Cardiac muscle cell (in vitro differentiated cells and primary cell): ENCODE data around the gene FBXO33. TPM values are rescaled to one million over a fixed set of nuclear protein-coding genes. Genes with fewer than 3 reads are reported as not detected.

Source experiments
- DNase-seq, 2 donors: peaks; one replicate each; pipeline versions ENCODE4 v3.0.0 to v3.0.0-alpha.2; 2010 to 2017; ENCODE audit warnings: low read depth in 1 of 2, low spot score in 1 of 2
- H3K27ac ChIP-seq: fragments of 200-600 bp; sonication (generic); 2 replicates; pipeline ENCODE4 v1.5.1; 2016
- H3K27me3 ChIP-seq: fragments of 200-600 bp; sonication (generic); 2 replicates; pipeline ENCODE4 v1.6.0; 2016; ENCODE audit warnings: control low read depth
- H3K36me3 ChIP-seq: fragments of 200-600 bp; sonication (generic); 2 replicates; pipeline ENCODE4 v1.5.1; 2016; ENCODE audit warnings: control low read depth
- H3K4me1 ChIP-seq: fragments of 200-600 bp; sonication (generic); 2 replicates; pipeline ENCODE4 v1.8.1; 2017; ENCODE audit warnings: low read depth, mild to moderate bottlenecking, mixed run types
- H3K4me3 ChIP-seq: fragments of 200-600 bp; sonication (generic); 2 replicates; pipeline ENCODE4 v1.5.1; 2016; ENCODE audit warnings: mild to moderate bottlenecking
- H3K9me3 ChIP-seq: fragments of 200-600 bp; sonication (generic); 2 replicates; pipeline ENCODE4 v1.5.1; 2017; ENCODE audit warnings: low read depth, mild to moderate bottlenecking, control low read depth
- polyA plus RNA-seq: library from polyadenylated mRNA; unstranded; fragments of >200 nt; fragmentation: Nextera tagmentation; extraction: Ambion mirVana; gene quantifications from 2 replicates; pipeline ENCODE4 v1.2.1, GENCODE V29; 2016
- total RNA-seq: library from RNA; depleted of rRNA; stranded (reverse); fragments of >200 nt; gene quantifications from 2 replicates; pipeline ENCODE4 v1.2.3, GENCODE V29; 2016
- TF ChIP-seq, protein P1 (sequence below): IDR thresholded peaks from 2 replicates; pipeline ENCODE4 v1.5.1; 2012; ENCODE audit warnings: low read depth, mild to moderate bottlenecking, low read length

The FBXO33 gene
- total and polyA plus RNA-seq, 2 experiments from 2014 or later: 13.6 to 14.0 TPM

DNA sequence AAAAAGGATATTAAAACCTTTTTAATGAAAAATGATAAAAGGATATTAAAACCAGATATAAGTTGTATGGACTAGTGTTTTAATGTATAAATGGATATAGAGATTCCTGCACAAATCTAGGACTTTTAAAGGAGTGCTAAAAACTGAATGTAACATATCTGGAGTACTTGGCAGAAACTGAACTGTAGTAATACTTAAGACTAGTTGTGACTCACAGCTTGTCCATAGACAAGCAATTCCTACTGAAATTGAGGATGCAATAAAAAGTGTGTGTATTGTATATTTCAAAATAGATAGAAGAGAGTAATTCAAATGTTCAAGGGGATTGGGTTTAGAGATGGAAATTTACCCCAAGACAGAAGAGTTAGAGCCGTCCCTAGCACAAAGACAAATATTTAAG, 59.6 kb downstream of the FBXO33 start:
- peaks cover 19% of the 10 kb centered on the region for H3K4me1 ChIP-seq
- H3K4me3 ChIP-seq: no peak overlapping the region
- H3K9me3 ChIP-seq: no peaks in the 10 kb centered on the region
- no peaks in the 10 kb centered on the region for H3K27me3 ChIP-seq
- DNase-seq: peak in 1 of 2 donors; percentile 31
- no peaks in the 10 kb centered on the region for H3K36me3 ChIP-seq
- TF ChIP-seq, protein P1, sequence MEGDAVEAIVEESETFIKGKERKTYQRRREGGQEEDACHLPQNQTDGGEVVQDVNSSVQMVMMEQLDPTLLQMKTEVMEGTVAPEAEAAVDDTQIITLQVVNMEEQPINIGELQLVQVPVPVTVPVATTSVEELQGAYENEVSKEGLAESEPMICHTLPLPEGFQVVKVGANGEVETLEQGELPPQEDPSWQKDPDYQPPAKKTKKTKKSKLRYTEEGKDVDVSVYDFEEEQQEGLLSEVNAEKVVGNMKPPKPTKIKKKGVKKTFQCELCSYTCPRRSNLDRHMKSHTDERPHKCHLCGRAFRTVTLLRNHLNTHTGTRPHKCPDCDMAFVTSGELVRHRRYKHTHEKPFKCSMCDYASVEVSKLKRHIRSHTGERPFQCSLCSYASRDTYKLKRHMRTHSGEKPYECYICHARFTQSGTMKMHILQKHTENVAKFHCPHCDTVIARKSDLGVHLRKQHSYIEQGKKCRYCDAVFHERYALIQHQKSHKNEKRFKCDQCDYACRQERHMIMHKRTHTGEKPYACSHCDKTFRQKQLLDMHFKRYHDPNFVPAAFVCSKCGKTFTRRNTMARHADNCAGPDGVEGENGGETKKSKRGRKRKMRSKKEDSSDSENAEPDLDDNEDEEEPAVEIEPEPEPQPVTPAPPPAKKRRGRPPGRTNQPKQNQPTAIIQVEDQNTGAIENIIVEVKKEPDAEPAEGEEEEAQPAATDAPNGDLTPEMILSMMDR: no peak
- H3K27ac ChIP-seq: no peak overlapping the region

DNA sequence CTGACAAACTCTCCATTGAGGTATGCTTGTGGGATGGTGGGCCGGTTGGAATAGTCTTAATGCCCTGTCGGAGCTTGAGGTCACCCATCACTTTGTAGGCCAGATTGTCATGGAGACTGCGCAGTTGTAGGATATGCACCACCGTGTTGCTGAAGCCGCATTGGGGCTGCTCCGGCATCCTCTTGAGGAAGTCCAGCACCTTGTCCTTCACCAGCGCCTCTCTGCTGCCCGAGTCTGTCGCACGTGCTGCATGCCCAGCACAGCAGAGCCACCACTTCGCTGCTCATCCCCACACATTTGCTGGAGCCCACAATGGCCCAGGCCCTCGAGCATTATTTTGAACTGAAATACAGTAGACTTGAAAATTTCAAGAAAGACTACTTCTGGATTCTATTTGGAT, 61.8 kb downstream of the FBXO33 start:
- TF ChIP-seq, protein P1: no peak
- Histone ChIP-seq H3K27me3 (no peaks in the 10 kb centered on the region), H3K36me3 (no peaks in the 10 kb centered on the region)

DNA sequence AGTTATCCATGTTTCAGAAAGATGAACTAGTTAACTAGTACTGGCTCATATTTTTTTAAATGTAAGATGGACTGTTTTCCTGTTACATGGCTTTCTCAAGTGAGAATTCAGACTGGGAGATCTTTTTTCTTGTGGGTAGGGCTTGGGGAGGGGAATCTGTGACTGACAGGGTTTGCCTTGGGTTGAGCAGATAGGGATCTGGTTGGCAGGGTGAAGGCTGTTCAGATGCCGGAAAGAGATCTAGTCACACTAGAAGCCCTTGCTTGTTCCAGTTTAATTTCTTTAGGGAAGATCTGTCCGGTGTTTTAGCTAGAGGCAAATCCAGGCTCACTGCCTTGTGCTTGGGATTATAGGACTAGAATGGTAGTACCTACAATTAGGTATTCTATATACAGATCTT, 63.2 kb downstream of the FBXO33 start:
- Histone ChIP-seq H3K36me3 (no peaks in the 10 kb centered on the region), H3K27ac (no peak overlapping the region), H3K4me1 (peaks cover 21% of the 10 kb centered on the region), H3K27me3 (no peaks in the 10 kb centered on the region), H3K4me3 (no peak overlapping the region), H3K9me3 (no peaks in the 10 kb centered on the region)
- TF ChIP-seq, protein P1: no peak
- DNase-seq: no peak

More for the DNA sequence above, 61.8 kb downstream of the FBXO33 start:
- peaks cover 21% of the 10 kb centered on the region for H3K4me1 ChIP-seq
- DNase-seq: no peak
- H3K4me3 ChIP-seq: no peak overlapping the region
- H3K27ac ChIP-seq: peak overlapping the region; percentile 38
- H3K9me3 ChIP-seq: no peaks in the 10 kb centered on the region

DNA sequence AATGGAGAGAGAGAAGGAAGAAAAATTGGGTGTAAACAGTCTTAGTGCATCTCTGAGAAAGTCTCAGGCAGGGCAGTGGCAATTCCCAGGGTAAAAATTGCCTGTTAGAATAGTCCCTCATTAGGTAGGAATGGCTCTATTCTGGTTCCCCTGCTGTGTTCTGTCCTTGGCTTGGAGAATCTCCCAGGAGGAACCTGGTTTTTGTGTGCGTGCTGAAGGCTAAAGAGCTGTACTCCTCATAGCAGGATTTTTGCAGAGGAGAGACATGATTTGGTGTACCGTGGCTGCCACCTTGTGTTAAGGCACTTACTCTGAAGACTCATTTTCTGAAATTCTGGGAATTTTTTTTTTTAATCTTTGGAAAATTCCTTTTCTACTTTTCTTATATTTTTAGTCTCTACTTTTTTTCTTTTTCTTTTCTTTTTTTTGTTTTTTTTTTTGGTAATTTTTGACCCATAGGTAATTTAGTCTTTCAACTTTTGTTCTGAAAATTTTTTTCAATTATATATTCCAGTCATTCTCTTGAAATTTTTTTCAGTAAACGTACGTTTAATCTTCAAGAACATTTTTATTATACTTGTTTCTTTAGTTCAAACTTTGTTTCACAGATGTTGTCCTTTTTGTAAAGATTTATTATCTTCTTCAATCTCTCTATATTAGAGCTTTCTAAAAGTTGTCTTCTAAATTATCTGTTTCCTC, 63.8 kb downstream of the FBXO33 start:
- Histone ChIP-seq H3K36me3 (no peaks in the 10 kb centered on the region), H3K4me3 (no peak overlapping the region), H3K9me3 (no peaks in the 10 kb centered on the region), H3K27ac (peak overlapping the region; percentile 41), H3K27me3 (no peaks in the 10 kb centered on the region), H3K4me1 (peaks cover 21% of the 10 kb centered on the region)
- TF ChIP-seq, protein P1: peak; percentile 59
- peak; percentile 81 to 84 for DNase-seq

DNA sequence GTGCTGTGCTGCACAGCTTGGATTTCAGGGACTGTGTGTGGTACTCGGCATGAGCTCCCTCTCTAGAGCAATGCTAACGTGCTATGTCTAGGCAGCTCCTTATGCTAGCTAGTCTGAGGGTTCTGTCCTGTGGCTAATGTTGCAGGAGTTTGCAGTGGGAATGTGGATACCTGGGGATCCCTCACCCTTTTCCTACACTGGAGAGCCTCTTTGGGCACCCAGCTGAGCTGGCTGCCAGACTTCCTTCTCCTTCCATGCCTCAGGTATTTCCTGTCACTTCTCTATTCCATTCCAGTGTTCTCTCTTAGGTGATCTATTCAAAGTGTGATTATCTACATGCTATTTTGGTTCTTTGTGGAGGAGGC, 64.9 kb downstream of the FBXO33 start:
- peak in 1 of 2 donors; percentile 13 for DNase-seq
- Histone ChIP-seq H3K9me3 (no peaks in the 10 kb centered on the region), H3K36me3 (no peaks in the 10 kb centered on the region), H3K27me3 (no peaks in the 10 kb centered on the region), H3K27ac (peak overlapping the region; percentile 41), H3K4me3 (no peak overlapping the region), H3K4me1 (peaks cover 21% of the 10 kb centered on the region)
- TF ChIP-seq, protein P1: no peak
